H9 (cell line): ENCODE measurements around the gene CHRNA4. TPM values are rescaled to one million over a fixed set of nuclear protein-coding genes. Genes with fewer than 3 reads are reported as not detected.

Experiments
- DNase-seq: peaks from one replicate; pipeline ENCODE4 v3.0.0-alpha.2; 2017
- H2AFZ ChIP-seq: one replicate; pipeline ENCODE4 v1.6.1; 2013; ENCODE audit warnings: mild to moderate bottlenecking, low read length, control low read depth, moderate library complexity
- H2AK5ac ChIP-seq: 2 replicates; pipeline ENCODE4 v1.6.1; 2013; ENCODE audit warnings: low read length, control low read depth, mixed read lengths; ENCODE audit not compliant: insufficient read length
- H2BK120ac ChIP-seq: one replicate; pipeline ENCODE4 v1.6.1; 2013; ENCODE audit warnings: low read depth, mild to moderate bottlenecking, low read length, control low read depth, inconsistent platforms; ENCODE audit not compliant: poor library complexity, severe bottlenecking
- H2BK12ac ChIP-seq: 2 replicates; pipeline ENCODE4 v1.6.1; 2013; ENCODE audit warnings: low read length, control low read depth, mixed read lengths, low read depth; ENCODE audit not compliant: insufficient read length
- H2BK15ac ChIP-seq: 2 replicates; pipeline ENCODE4 v1.6.1; 2013; ENCODE audit warnings: low read depth, low read length, control low read depth
- H2BK20ac ChIP-seq: one replicate; pipeline ENCODE4 v1.6.1; 2013; ENCODE audit warnings: low read depth, mild to moderate bottlenecking, low read length, control low read depth, inconsistent platforms; ENCODE audit not compliant: poor library complexity, severe bottlenecking
- H2BK5ac ChIP-seq: 2 replicates; pipeline ENCODE4 v1.6.1; 2013; ENCODE audit warnings: low read length, control low read depth, mixed read lengths; ENCODE audit not compliant: insufficient read length
- H3K14ac ChIP-seq: 2 replicates; pipeline ENCODE4 v1.6.1; 2013; ENCODE audit warnings: low read length, control low read depth; ENCODE audit not compliant: insufficient read depth
- H3K18ac ChIP-seq: 2 replicates; pipeline ENCODE4 v1.6.1; 2013; ENCODE audit warnings: low read depth, mild to moderate bottlenecking, mixed read lengths, low read length, control low read depth; ENCODE audit not compliant: insufficient read length
- H3K23ac ChIP-seq: 2 replicates; pipeline ENCODE4 v1.6.1; 2013; ENCODE audit warnings: low read length, control low read depth, mixed read lengths, low read depth; ENCODE audit not compliant: insufficient read length
- H3K23me2 ChIP-seq: 2 replicates; pipeline ENCODE4 v1.6.1; 2013; ENCODE audit warnings: low read depth, mild to moderate bottlenecking, mixed read lengths, low read length, control low read depth; ENCODE audit not compliant: insufficient read length, poor library complexity, severe bottlenecking
- H3K27ac ChIP-seq: 2 replicates; pipeline ENCODE4 v1.5.1; 2013; ENCODE audit warnings: low read length, control low read depth, mixed read lengths, low read depth; ENCODE audit not compliant: insufficient read length
- H3K27me3 ChIP-seq: 2 replicates; pipeline ENCODE4 v1.6.1; 2013; ENCODE audit warnings: low read length, control low read depth, inconsistent platforms; ENCODE audit not compliant: insufficient read depth
- H3K4ac ChIP-seq: 2 replicates; pipeline ENCODE4 v1.6.1; 2013; ENCODE audit warnings: low read depth, mild to moderate bottlenecking, control low read depth, inconsistent platforms, low read length, moderate library complexity
- H3K4me1 ChIP-seq: 2 replicates; pipeline ENCODE4 v1.6.1; 2013; ENCODE audit warnings: low read length, control low read depth, inconsistent platforms; ENCODE audit not compliant: insufficient read depth
- H3K4me2 ChIP-seq: 2 replicates; pipeline ENCODE4 v1.6.1; 2013; ENCODE audit warnings: low read length, control low read depth, mixed read lengths; ENCODE audit not compliant: insufficient read length, insufficient read depth
- H3K56ac ChIP-seq: 2 replicates; pipeline ENCODE4 v1.6.1; 2013; ENCODE audit warnings: low read depth, mild to moderate bottlenecking, mixed read lengths, low read length, control low read depth; ENCODE audit not compliant: insufficient read length
- H3K79me1 ChIP-seq: 2 replicates; pipeline ENCODE4 v1.6.1; 2013; ENCODE audit warnings: low read depth, mild to moderate bottlenecking, moderate library complexity, low read length, control low read depth, inconsistent platforms; ENCODE audit not compliant: insufficient read depth, poor library complexity, severe bottlenecking
- H3K79me2 ChIP-seq: 2 replicates; pipeline ENCODE4 v1.6.1; 2013; ENCODE audit warnings: low read length, control low read depth, inconsistent platforms; ENCODE audit not compliant: insufficient read depth
- H3K9ac ChIP-seq: 2 replicates; pipeline ENCODE4 v1.6.1; 2013; ENCODE audit warnings: low read length, control low read depth, mixed read lengths; ENCODE audit not compliant: insufficient read length; ENCODE audit errors: extremely low read depth
- H3K9me3 ChIP-seq: one replicate; pipeline ENCODE4 v1.6.1; 2013; ENCODE audit warnings: low read depth, low read length, inconsistent platforms; ENCODE audit not compliant: control insufficient read depth
- H3T11ph ChIP-seq: one replicate; pipeline ENCODE4 v1.6.1; 2013; ENCODE audit warnings: mild to moderate bottlenecking, low read length, control low read depth, inconsistent platforms
- H4K20me1 ChIP-seq: one replicate; pipeline ENCODE4 v1.6.1; 2013; ENCODE audit not compliant: control insufficient read depth, insufficient read length, insufficient read depth
- H4K5ac ChIP-seq: 2 replicates; pipeline ENCODE4 v1.6.1; 2013; ENCODE audit warnings: low read depth, mild to moderate bottlenecking, mixed read lengths, low read length, control low read depth; ENCODE audit not compliant: insufficient read length
- H4K8ac ChIP-seq: replicated peaks from 2 replicates; pipeline ENCODE4 v1.6.1; 2013; ENCODE audit warnings: low read length, control low read depth, mixed read lengths, low read depth; ENCODE audit not compliant: insufficient read length
- H4K91ac ChIP-seq: 2 replicates; pipeline ENCODE4 v1.6.1; 2013; ENCODE audit warnings: low read depth, mild to moderate bottlenecking, moderate library complexity, mixed read lengths, low read length, control low read depth; ENCODE audit not compliant: insufficient read length
- H3K27ac Mint-ChIP-seq, 3 experiments: 2 replicates in 2 of 3; 3 replicates in 1 of 3; pipeline ENCODE4 v1.8.0; 2020 to 2021; ENCODE audit warnings: mixed read lengths in 3 of 3, mild to moderate bottlenecking in 1 of 3, moderate library complexity in 1 of 3
- H3K27me3 Mint-ChIP-seq: 2 replicates; pipeline ENCODE4 v1.8.0; 2021; ENCODE audit warnings: low read depth, mild to moderate bottlenecking, moderate library complexity, mixed read lengths
- H3K36me3 Mint-ChIP-seq, 3 experiments: 2 replicates in 2 of 3; 3 replicates in 1 of 3; pipeline ENCODE4 v1.8.0; 2020 to 2021; ENCODE audit warnings: low read depth in 3 of 3, mixed read lengths in 3 of 3; ENCODE audit not compliant: insufficient read depth in 1 of 3
- H3K4me1 Mint-ChIP-seq, 2 experiments: 2 replicates each; pipeline ENCODE4 v1.8.0; 2020; ENCODE audit warnings: mixed read lengths in 2 of 2
- H3K4me3 Mint-ChIP-seq, 2 experiments: 2 replicates in 1 of 2; 3 replicates in 1 of 2; pipeline ENCODE4 v1.8.0; 2020 to 2021; ENCODE audit warnings: mild to moderate bottlenecking in 2 of 2, mixed read lengths in 2 of 2, moderate library complexity in 1 of 2
- H3K9me3 Mint-ChIP-seq, 2 experiments: 2 replicates in 1 of 2; 3 replicates in 1 of 2; pipeline ENCODE4 v1.8.0; 2020; ENCODE audit warnings: mild to moderate bottlenecking in 2 of 2, mixed read lengths in 2 of 2, moderate library complexity in 1 of 2
- WGBS: extraction: QIAGEN DNeasy Blood & Tissue Kit; methylation state at CpG from one replicate; pipeline ENCODE4 v1.1.7; 2013; ENCODE audit warnings: missing lambda C conversion rate, low lambda C conversion rate, mixed read lengths; ENCODE audit not compliant: insufficient read length; ENCODE audit errors: extremely low coverage; 5-methylcytosine and 5-hydroxymethylcytosine counted together
- total RNA-seq: library from RNA; stranded (reverse); gene quantifications from 2 replicates; pipeline ENCODE4 v1.2.1, GENCODE V29; 2021
- TF ChIP-seq, protein P1 (sequence below): fragments of 200-600 bp; sonication (generic); conservative IDR thresholded peaks from 3 replicates; pipeline ENCODE4 v1.8.0; 2021; ENCODE audit warnings: antibody characterized with exemption, mild to moderate bottlenecking

CHRNA4 gene
- total RNA-seq, 1 experiment from 2014 or later: 2.5 TPM

DNA sequence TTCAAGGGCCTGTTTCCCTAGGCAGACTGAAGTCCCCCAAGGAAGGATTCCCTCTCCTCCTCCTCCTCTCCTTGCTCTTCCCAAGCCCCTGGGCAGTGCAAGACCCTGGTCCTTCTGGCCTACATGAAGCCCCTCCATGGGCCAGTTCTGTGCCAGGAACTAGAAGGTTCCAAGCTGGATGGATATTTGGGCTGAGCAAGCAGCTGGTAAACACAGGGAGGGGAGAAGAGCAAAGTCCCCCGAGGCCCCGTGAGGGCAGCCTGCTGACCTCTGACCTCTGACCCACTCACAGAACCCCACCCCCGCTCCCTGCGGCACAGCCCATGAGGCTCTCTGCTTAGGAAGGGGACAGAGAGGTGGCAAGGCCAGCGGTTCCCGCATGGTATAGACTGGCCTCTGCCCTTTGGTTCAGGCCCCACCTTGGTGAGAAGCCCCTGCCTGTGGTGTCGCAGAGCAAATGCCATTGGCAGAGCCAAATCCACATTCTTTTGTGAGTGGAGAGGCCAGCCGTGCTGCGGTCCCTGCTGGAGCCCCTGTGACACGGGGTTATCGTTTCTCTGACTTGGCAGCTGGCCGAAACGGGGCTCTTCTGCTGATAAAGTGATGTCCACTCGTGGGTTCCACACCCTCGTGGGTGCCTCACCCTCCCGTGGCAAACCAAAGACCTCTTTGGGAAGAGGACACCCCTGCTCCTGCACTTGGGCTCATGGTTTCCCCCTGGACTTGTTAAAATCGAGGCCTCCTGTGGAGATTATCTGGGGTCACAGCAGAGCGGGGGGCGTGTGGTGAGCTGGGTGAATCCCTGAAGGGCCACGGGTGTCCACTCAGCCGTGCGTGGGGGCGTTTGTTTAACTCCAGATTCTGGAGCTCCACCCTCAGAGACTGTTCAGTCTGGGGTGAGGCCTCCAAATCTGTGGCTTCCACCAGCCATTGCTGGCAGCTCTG, 2.1 kb upstream of the CHRNA4 start:
- H3K14ac ChIP-seq: no peak overlapping the region
- Mint-ChIP-seq H3K36me3 (no peaks in the 10 kb centered on the region), H3K27ac (0 out of 7 replicates have a peak overlapping the region, but pooled peaks of 1 of the 3 experiments have one; percentile 36), H3K4me1 (peaks cover 13 to 31% of the 10 kb centered on the region in 2 experiments), H3K9me3 (no peaks in the 10 kb centered on the region; a peak in 1 of 5 replicates), H3K27me3 (peaks cover 35% of the 10 kb centered on the region), H3K4me3 (no peak overlapping the region)
- no peak overlapping the region for H3T11ph ChIP-seq
- H4K8ac ChIP-seq: no peak overlapping the region
- no peaks in the 10 kb centered on the region; the same call in 1 of the 2 replicates for H3K27me3 ChIP-seq
- no peak overlapping the region for H3K18ac ChIP-seq
- no peak overlapping the region for H3K23ac ChIP-seq
- WGBS: no CpG with 5 or more reads among the region's 23 CpGs
- peaks cover 6% of the 10 kb centered on the region for H3K23me2 ChIP-seq
- no peak overlapping the region for H2BK5ac ChIP-seq
- no peaks in the 10 kb centered on the region for H3K79me2 ChIP-seq
- H2AK5ac ChIP-seq: no peak overlapping the region
- H3K27ac ChIP-seq: no peak overlapping the region
- no peaks in the 10 kb centered on the region for H3K9me3 ChIP-seq
- no peak overlapping the region for H3K4ac ChIP-seq
- H3K4me2 ChIP-seq: no peak overlapping the region
- H2BK20ac ChIP-seq: no peak overlapping the region
- no peak overlapping the region for H2BK120ac ChIP-seq
- no peak overlapping the region for H2BK12ac ChIP-seq
- H4K20me1 ChIP-seq: no peaks in the 10 kb centered on the region
- H2BK15ac ChIP-seq: no peak overlapping the region
- no peak overlapping the region for H3K56ac ChIP-seq
- H3K9ac ChIP-seq: no peak overlapping the region
- no peak for DNase-seq
- H3K4me1 ChIP-seq: no peaks in the 10 kb centered on the region; the same call in 1 of the 2 replicates
- TF ChIP-seq, protein P1, sequence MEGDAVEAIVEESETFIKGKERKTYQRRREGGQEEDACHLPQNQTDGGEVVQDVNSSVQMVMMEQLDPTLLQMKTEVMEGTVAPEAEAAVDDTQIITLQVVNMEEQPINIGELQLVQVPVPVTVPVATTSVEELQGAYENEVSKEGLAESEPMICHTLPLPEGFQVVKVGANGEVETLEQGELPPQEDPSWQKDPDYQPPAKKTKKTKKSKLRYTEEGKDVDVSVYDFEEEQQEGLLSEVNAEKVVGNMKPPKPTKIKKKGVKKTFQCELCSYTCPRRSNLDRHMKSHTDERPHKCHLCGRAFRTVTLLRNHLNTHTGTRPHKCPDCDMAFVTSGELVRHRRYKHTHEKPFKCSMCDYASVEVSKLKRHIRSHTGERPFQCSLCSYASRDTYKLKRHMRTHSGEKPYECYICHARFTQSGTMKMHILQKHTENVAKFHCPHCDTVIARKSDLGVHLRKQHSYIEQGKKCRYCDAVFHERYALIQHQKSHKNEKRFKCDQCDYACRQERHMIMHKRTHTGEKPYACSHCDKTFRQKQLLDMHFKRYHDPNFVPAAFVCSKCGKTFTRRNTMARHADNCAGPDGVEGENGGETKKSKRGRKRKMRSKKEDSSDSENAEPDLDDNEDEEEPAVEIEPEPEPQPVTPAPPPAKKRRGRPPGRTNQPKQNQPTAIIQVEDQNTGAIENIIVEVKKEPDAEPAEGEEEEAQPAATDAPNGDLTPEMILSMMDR: no peak
- H2AFZ ChIP-seq: no peak overlapping the region
- no peak overlapping the region for H4K5ac ChIP-seq
- no peaks in the 10 kb centered on the region for H3K79me1 ChIP-seq
- H4K91ac ChIP-seq: no peak overlapping the region
